Endothelial cell of umbilical vein (primary cell): Measurements from ENCODE around the gene PRKCB. TPM values are rescaled to one million over a fixed set of nuclear protein-coding genes. Genes with fewer than 3 reads are reported as not detected.

ENCODE experiments used
- BruUV-seq: library from RNA; stranded (reverse); fragments of 400-500 nt; replicated peaks from 2 replicates; lab custom pipeline; 2021; lab: Mats Ljungman, UMichigan
- CTCF ChIA-PET: fragments of 300-600, 350-600 bp; sonication (Branson Sonifier 250); formaldehyde crosslinking; loops from one replicate; lab custom pipeline; 2021; ENCODE audit warnings: antibody characterized with exemption, inconsistent platforms; lab: Charles Lee
- POLR2A ChIA-PET: fragments of 300-600, 350-600 bp; sonication (Branson Sonifier 250); formaldehyde crosslinking; loops from one replicate; lab custom pipeline; 2021; ENCODE audit warnings: antibody characterized with exemption, inconsistent platforms; lab: Charles Lee
- DNase-seq: peaks from one replicate; pipeline ENCODE4 v3.0.0-alpha.2; 2011; ENCODE audit warnings: low read depth, low spot score
- FAIRE-seq: peaks from 2 replicates; lab custom pipeline; 2011; peaks lifted over from hg19 to GRCh38; lab: Jason Lieb, UNC
- H2AFZ ChIP-seq: 2 replicates; pipeline ENCODE4 v1.6.0; 2012; ENCODE audit warnings: low read depth, low read length, control low read depth, inconsistent platforms
- H3K27ac ChIP-seq: 2 replicates; pipeline ENCODE4 v1.5.1; 2011; ENCODE audit warnings: low read depth, mild to moderate bottlenecking, control low read depth, low read length, moderate library complexity; ENCODE audit not compliant: insufficient read depth
- H3K27me3 ChIP-seq, 2 experiments: 2 replicates each; pipeline versions ENCODE4 v1.6.0 to v1.6.1; 2011; ENCODE audit warnings: low read length in 2 of 2, mixed read lengths in 1 of 2; ENCODE audit not compliant: control insufficient read depth in 2 of 2, insufficient read depth in 2 of 2
- H3K36me3 ChIP-seq, 2 experiments: 2 replicates in 1 of 2; 3 replicates in 1 of 2; pipeline ENCODE4 v1.5.1; 2011; ENCODE audit warnings: low read length in 2 of 2, mild to moderate bottlenecking in 1 of 2, moderate library complexity in 1 of 2; ENCODE audit not compliant: control insufficient read depth in 2 of 2, insufficient read depth in 2 of 2; ENCODE audit errors: extremely low read depth in 1 of 2
- H3K4me1 ChIP-seq: 3 replicates; pipeline ENCODE4 v1.5.1; 2011; ENCODE audit warnings: mild to moderate bottlenecking, low read length; ENCODE audit not compliant: control insufficient read depth, insufficient read depth; ENCODE audit errors: extremely low read depth
- H3K4me2 ChIP-seq: 2 replicates; pipeline ENCODE4 v1.6.1; 2011; ENCODE audit warnings: low read length, control low read depth, mixed read lengths; ENCODE audit not compliant: insufficient read depth
- H3K4me3 ChIP-seq, 3 experiments: fragments of 200-600 bp in 1 of 3; sonication (generic), shearing (Covaris generic) in 1 of 3; replicated peaks in 1 of 3; 2 replicates each; pipeline ENCODE4 v1.5.1; 2011 to 2016; ENCODE audit warnings: control low read depth in 3 of 3, low read length in 3 of 3, mild to moderate bottlenecking in 2 of 3, inconsistent platforms in 1 of 3, low read depth in 1 of 3, moderate library complexity in 1 of 3; ENCODE audit not compliant: insufficient read depth in 1 of 3
- H3K79me2 ChIP-seq: 2 replicates; pipeline ENCODE4 v1.6.0; 2012; ENCODE audit warnings: low read length, inconsistent platforms; ENCODE audit not compliant: control insufficient read depth, insufficient read depth
- H3K9ac ChIP-seq: replicated peaks from 2 replicates; pipeline ENCODE3; 2011; ENCODE audit warnings: low read length, control low read depth; ENCODE audit not compliant: insufficient read depth; ENCODE audit errors: extremely low read depth
- H3K9me1 ChIP-seq: replicated peaks from 3 replicates; pipeline ENCODE4 v1.6.0; 2011; ENCODE audit warnings: mild to moderate bottlenecking, low read length; ENCODE audit not compliant: control insufficient read depth, insufficient read depth; ENCODE audit errors: extremely low read depth
- H3K9me3 ChIP-seq: replicated peaks from 2 replicates; pipeline ENCODE4 v1.5.1; 2012; ENCODE audit warnings: low read length, inconsistent platforms; ENCODE audit not compliant: control insufficient read depth, insufficient read depth
- H4K20me1 ChIP-seq: replicated peaks from 2 replicates; pipeline ENCODE3; 2011; ENCODE audit warnings: mild to moderate bottlenecking, low read length; ENCODE audit not compliant: control insufficient read depth, insufficient read depth; ENCODE audit errors: extremely low read depth
- CTCF ChIP-seq, 2 donors: IDR thresholded peaks; 1 replicate in 1 of 2; 2 replicates in 1 of 2; pipeline ENCODE4 v1.5.1; 2011; ENCODE audit warnings: low read length in 2 of 2, mild to moderate bottlenecking in 2 of 2, moderate library complexity in 2 of 2, control low read depth in 1 of 2, inconsistent platforms in 1 of 2, low read depth in 1 of 2; ENCODE audit not compliant: insufficient read depth in 1 of 2; ENCODE audit errors: extremely low read depth in 1 of 2
- EZH2 ChIP-seq: IDR thresholded peaks from 2 replicates; pipeline ENCODE4 v1.6.1; 2012; ENCODE audit warnings: borderline replicate concordance, low read depth, mild to moderate bottlenecking, moderate library complexity, low read length, inconsistent platforms; ENCODE audit not compliant: severe bottlenecking
- FOS ChIP-seq: IDR thresholded peaks from 2 replicates; pipeline ENCODE4 v1.6.1; 2011; ENCODE audit warnings: mild to moderate bottlenecking, low read length, moderate library complexity, borderline replicate concordance; ENCODE audit not compliant: insufficient read depth
- GATA2 ChIP-seq: IDR thresholded peaks from 2 replicates; pipeline ENCODE4 v1.7.0; 2011; ENCODE audit warnings: low read depth, mild to moderate bottlenecking, moderate library complexity, mixed read lengths, low read length; ENCODE audit not compliant: insufficient read length, insufficient read depth
- JUN ChIP-seq: IDR thresholded peaks from 2 replicates; pipeline ENCODE4 v1.6.1; 2011; ENCODE audit warnings: borderline replicate concordance, low read depth; ENCODE audit not compliant: insufficient read length, insufficient read depth
- MYC ChIP-seq: IDR thresholded peaks from one replicate; pipeline ENCODE4 v1.6.1; 2011; ENCODE audit warnings: mild to moderate bottlenecking, low read depth, low read length
- POLR2A ChIP-seq: IDR thresholded peaks from 2 replicates; pipeline ENCODE4 v1.6.1; 2012; ENCODE audit warnings: low read depth, mild to moderate bottlenecking, control low read depth, low read length
- dilution Hi-C: fragments of 300-500 bp; cut with MboI; formaldehyde crosslinking; loops from one replicate; pipeline ENCODE4 v1.15.0; 2019; ENCODE audit warnings: low sequenced_read_pairs; ENCODE audit not compliant: extremely low pct_ligation_motif_present
- intact Hi-C: fragments of 100-400 bp; cut with micrococcal nuclease; formaldehyde crosslinking; loops from one replicate; pipeline ENCODE4 v1.10.0; 2022
- polyA plus RNA-seq, 4 experiments: library from polyadenylated mRNA; depleted of rRNA in 3 of 4; stranded (reverse) in 3 of 4; unstranded in 1 of 4; fragments of >200 nt; gene quantifications; 2 replicates each; pipeline versions ENCODE4 v1.2.1 to v1.2.3, GENCODE V29; 2011 to 2012; ENCODE audit warnings: missing spikeins in 1 of 4
- total RNA-seq: library from RNA; stranded (reverse); gene quantifications from 2 replicates; pipeline ENCODE4 v1.2.3, GENCODE V29; 2021

PRKCB gene
- total and polyA plus RNA-seq, 2 donors (not counting 3 experiments of a cell fraction or from before 2014, with no cell fraction given) = 0.01 TPM; not detected in 1

DNA sequence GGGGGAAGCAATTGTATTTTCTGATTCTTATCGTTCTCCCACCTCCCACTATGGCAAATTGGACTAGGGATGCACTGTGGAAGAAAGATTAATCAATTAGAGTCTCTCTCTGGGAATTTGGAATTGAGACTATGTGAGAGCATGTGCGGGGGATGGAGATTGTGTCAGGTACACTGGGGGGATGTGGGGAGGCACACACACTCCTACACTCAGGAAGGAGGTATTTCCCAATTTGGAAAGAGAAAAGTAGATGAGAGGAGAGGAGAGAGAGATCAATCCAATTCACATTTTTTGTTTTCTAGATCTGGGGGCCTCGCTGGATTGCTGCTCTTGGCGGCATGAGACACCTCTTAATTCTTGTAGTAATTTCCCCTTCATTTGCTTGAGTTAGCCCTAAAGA is 14.3 kb upstream of the PRKCB start:
- Histone ChIP-seq H3K27ac (no peak overlapping the region), H3K79me2 (no peaks in the 10 kb centered on the region), H3K9ac (no peak overlapping the region), H3K36me3 (no peaks in the 10 kb centered on the region), H3K4me2 (no peak overlapping the region), H4K20me1 (no peaks in the 10 kb centered on the region), H2AFZ (no peak overlapping the region), H3K27me3 (no peaks in the 10 kb centered on the region), H3K9me3 (no peaks in the 10 kb centered on the region), H3K9me1 (no peaks in the 10 kb centered on the region), H3K4me1 (no peaks in the 10 kb centered on the region), H3K4me3 (no peak overlapping the region)
- dilution Hi-C loops = no loop called here
- intact Hi-C loops = no loop called here
- no peak for TF ChIP-seq MYC
- TF ChIP-seq FOS = no peak
- TF ChIP-seq EZH2 = no peak
- no peak for TF ChIP-seq JUN
- TF ChIP-seq POLR2A = no peak
- DNase-seq (no peak), FAIRE-seq (no peak)
- POLR2A ChIA-PET = no interaction called here
- BruUV-seq = no TSS peak
- CTCF ChIA-PET = interaction anchor here (0.5 kb wide), 1 partner anchor 625 kb away, joined by 3 read pairs; no protein-coding TSS in a partner anchor

- H3K79me2 ChIP-seq = no peaks in the 10 kb centered on the region
- H3K36me3 ChIP-seq = no peaks in the 10 kb centered on the region
- H3K9me3 ChIP-seq = no peaks in the 10 kb centered on the region
- no peaks in the 10 kb centered on the region for H3K4me1 ChIP-seq
- H3K4me2 ChIP-seq = no peak overlapping the region
- POLR2A ChIA-PET = no interaction called here
- H3K4me3 ChIP-seq = no peak overlapping the region
- no peaks in the 10 kb centered on the region for H4K20me1 ChIP-seq
- no peak overlapping the region for H2AFZ ChIP-seq
- FAIRE-seq = no peak
- TF ChIP-seq GATA2 = no peak
- no peak for TF ChIP-seq CTCF (IDR thresholded peaks at IDR 0.05; ENCODE audit: extremely low read depth in 1 of 2, insufficient read depth in 1 of 2, low read depth in 1 of 2, low read length in 2 of 2)
- no peak for TF ChIP-seq MYC
- no peak for TF ChIP-seq EZH2
- no peak for TF ChIP-seq POLR2A
- H3K27me3 ChIP-seq = no peaks in the 10 kb centered on the region
- DNase-seq = no peak
- no peak overlapping the region for H3K27ac ChIP-seq
- no peak overlapping the region for H3K9ac ChIP-seq
- intact Hi-C loops = no loop called here
- dilution Hi-C loops = no loop called here
- no TSS peak for BruUV-seq
- no peaks in the 10 kb centered on the region for H3K9me1 ChIP-seq
- CTCF ChIA-PET = interaction anchor here (0.5 kb wide), 1 partner anchor 625 kb away, joined by 3 read pairs; no protein-coding TSS in a partner anchor
These were observed 13.7 kb upstream of the PRKCB start for GRCh38 chr16:23821875-23822688.
